AG09319 (cell line): ENCODE data around the gene BMPER.

Experiments used
- DNase-seq: peaks from one replicate; pipeline ENCODE4 v3.0.0-alpha.2; 2010; ENCODE audit warnings: low read depth; ENCODE audit errors: extremely low read depth
- TF ChIP-seq, protein P1 (sequence below): IDR thresholded peaks from 2 replicates; pipeline ENCODE4 v1.5.1; 2011; ENCODE audit warnings: low read depth, mild to moderate bottlenecking, inconsistent platforms, low read length, moderate library complexity

Gene BMPER

GRCh38 chr7:34198231-34198641, 292.9 kb downstream of the BMPER start:
- TF ChIP-seq, protein P1, sequence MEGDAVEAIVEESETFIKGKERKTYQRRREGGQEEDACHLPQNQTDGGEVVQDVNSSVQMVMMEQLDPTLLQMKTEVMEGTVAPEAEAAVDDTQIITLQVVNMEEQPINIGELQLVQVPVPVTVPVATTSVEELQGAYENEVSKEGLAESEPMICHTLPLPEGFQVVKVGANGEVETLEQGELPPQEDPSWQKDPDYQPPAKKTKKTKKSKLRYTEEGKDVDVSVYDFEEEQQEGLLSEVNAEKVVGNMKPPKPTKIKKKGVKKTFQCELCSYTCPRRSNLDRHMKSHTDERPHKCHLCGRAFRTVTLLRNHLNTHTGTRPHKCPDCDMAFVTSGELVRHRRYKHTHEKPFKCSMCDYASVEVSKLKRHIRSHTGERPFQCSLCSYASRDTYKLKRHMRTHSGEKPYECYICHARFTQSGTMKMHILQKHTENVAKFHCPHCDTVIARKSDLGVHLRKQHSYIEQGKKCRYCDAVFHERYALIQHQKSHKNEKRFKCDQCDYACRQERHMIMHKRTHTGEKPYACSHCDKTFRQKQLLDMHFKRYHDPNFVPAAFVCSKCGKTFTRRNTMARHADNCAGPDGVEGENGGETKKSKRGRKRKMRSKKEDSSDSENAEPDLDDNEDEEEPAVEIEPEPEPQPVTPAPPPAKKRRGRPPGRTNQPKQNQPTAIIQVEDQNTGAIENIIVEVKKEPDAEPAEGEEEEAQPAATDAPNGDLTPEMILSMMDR: no peak

More at GRCh38 chr7:34198231-34198641, 292.9 kb downstream of the BMPER start:
- no peak for DNase-seq
